Activated B cell treated with CpG ODN at 0.5 μM for 24 hours (primary cell): ENCODE results near the gene PRPF40B. TPM values are rescaled to one million over a fixed set of nuclear protein-coding genes. Genes with fewer than 3 reads are reported as not detected.
"Not testable (repeated sequence)": the region's sequence is repeated elsewhere in the genome, so short reads cannot be mapped to it uniquely, and the experiment has no call there.

ENCODE experiments used
- ATAC-seq: fragments of 200-7000 bp; cut with Tn5 transposase; one replicate; pipeline ENCODE4 v1.10.0; 2021; ENCODE audit warnings: low read depth, mild to moderate bottlenecking, moderate library complexity
- CTCF ChIA-PET: fragments of 350-600 bp; sonication (Branson Sonifier 250); formaldehyde crosslinking; loops from one replicate; lab custom pipeline; 2021; ENCODE audit warnings: antibody characterized with exemption; lab: Charles Lee
- POLR2A ChIA-PET: fragments of 350-600 bp; sonication (Branson Sonifier 250); formaldehyde crosslinking; loops from one replicate; lab custom pipeline; 2021; ENCODE audit warnings: antibody characterized with exemption; lab: Charles Lee
- DNase-seq: peaks from one replicate; pipeline ENCODE4 v3.0.0; 2022
- H3K27ac Mint-ChIP-seq: one replicate; pipeline ENCODE4 v1.8.0; 2020; ENCODE audit warnings: mixed read lengths
- H3K27me3 Mint-ChIP-seq: one replicate; pipeline ENCODE4 v1.8.0; 2021; ENCODE audit warnings: mixed read lengths
- H3K36me3 Mint-ChIP-seq: one replicate; pipeline ENCODE4 v1.8.0; 2021; ENCODE audit warnings: low read depth, mixed read lengths
- H3K4me1 Mint-ChIP-seq: one replicate; pipeline ENCODE4 v1.8.0; 2021; ENCODE audit warnings: mixed read lengths
- H3K4me3 Mint-ChIP-seq: one replicate; pipeline ENCODE4 v1.8.0; 2020; ENCODE audit warnings: mild to moderate bottlenecking, mixed read lengths
- H3K9me3 Mint-ChIP-seq: one replicate; pipeline ENCODE4 v1.8.0; 2020; ENCODE audit warnings: mixed read lengths
- intact Hi-C: fragments of 100-400 bp; cut with micrococcal nuclease; formaldehyde crosslinking; loops from one replicate; pipeline ENCODE4 v1.15.1; 2024
- total RNA-seq: library from RNA; stranded (reverse); gene quantifications from 2 replicates; pipeline ENCODE4 v1.2.3, GENCODE V29; 2022
- TF ChIP-seq, protein P1 (sequence below): fragments of 200-600 bp; IDR thresholded peaks from one replicate; pipeline ENCODE4 v1.8.0; 2022; ENCODE audit warnings: antibody characterized with exemption, mild to moderate bottlenecking

PRPF40B gene
- total RNA-seq, 1 donor from 2014 or later: 23.4 TPM

DNA sequence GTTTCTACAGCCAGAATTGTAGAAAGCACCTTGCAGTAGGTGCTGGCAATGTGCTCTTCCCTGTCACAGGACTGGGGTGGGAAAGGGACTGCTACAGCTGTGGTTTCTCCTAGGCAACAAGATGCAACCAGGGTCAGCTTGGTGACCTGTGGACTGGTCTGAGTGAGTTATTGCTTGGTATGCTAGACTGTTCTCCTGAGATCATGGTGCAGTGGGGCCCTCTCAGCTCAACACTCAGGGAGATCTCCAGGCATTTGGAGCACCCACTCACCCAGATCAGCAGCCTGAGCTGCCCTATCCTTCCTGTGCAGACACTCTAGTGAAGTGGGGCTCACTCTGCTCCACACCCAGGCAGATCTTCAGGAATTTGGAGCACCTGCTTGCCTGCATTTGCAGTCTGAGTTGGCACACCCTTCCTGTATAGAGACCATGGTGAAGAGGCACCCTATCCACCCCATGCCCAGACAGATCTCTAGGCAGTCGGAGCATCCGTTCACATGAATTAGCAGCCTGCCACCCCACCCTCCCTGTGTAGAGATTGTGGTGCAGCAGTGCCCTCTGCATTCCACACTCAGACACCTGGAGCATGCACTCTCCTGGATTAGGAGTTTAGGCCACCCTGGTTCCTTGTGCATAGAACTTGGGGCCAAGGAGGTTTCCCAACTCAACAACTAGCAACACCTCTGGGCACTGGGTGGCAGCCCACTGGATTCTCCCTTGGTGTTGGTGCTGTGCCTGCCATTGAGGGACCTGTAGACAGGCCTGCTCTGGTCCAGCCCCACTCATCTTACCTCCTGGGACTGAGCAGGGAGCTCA is 14.1 kb upstream of the PRPF40B start:
- TF ChIP-seq, protein P1, sequence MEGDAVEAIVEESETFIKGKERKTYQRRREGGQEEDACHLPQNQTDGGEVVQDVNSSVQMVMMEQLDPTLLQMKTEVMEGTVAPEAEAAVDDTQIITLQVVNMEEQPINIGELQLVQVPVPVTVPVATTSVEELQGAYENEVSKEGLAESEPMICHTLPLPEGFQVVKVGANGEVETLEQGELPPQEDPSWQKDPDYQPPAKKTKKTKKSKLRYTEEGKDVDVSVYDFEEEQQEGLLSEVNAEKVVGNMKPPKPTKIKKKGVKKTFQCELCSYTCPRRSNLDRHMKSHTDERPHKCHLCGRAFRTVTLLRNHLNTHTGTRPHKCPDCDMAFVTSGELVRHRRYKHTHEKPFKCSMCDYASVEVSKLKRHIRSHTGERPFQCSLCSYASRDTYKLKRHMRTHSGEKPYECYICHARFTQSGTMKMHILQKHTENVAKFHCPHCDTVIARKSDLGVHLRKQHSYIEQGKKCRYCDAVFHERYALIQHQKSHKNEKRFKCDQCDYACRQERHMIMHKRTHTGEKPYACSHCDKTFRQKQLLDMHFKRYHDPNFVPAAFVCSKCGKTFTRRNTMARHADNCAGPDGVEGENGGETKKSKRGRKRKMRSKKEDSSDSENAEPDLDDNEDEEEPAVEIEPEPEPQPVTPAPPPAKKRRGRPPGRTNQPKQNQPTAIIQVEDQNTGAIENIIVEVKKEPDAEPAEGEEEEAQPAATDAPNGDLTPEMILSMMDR: no peak
- ATAC-seq (no peak), DNase-seq (no peak)
- Mint-ChIP-seq H3K4me1 (no peaks in the 10 kb centered on the region), H3K4me3 (no peak overlapping the region), H3K36me3 (peaks cover 4% of the 10 kb centered on the region), H3K9me3 (peaks cover 2% of the 10 kb centered on the region), H3K27me3 (no peaks in the 10 kb centered on the region), H3K27ac (no peak overlapping the region)
- intact Hi-C loops: no loop called here
- CTCF ChIA-PET: no interaction called here
- POLR2A ChIA-PET: interaction anchor here (0.8 kb wide), 1 partner anchor 13 kb away, joined by 4 read pairs; no protein-coding TSS in a partner anchor

DNA sequence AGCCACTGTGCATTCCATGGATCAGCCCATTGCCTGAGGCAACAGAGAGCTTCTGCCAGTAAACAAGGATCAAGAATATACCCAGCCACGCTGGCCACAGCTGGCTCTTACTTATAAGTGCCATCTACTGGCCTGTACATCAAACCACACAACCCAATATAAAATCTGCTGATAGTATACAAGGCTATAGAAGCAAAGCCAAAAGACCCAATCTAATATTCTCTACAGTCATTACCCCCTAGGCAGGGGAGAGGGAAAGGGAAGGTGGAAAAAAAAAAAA is 13.5 kb upstream of the PRPF40B start:
- DNase-seq: no peak
- intact Hi-C loops: no loop called here
- H3K4me1 Mint-ChIP-seq: no peaks in the 10 kb centered on the region
- ChIA-PET CTCF (no interaction called here), POLR2A (interaction anchor here (0.8 kb wide), 1 partner anchor 12 kb away, joined by 4 read pairs; no protein-coding TSS in a partner anchor)
- H3K9me3 Mint-ChIP-seq: peaks cover 2% of the 10 kb centered on the region
- no peak for ATAC-seq
- no peak overlapping the region for H3K4me3 Mint-ChIP-seq
- no peaks in the 10 kb centered on the region for H3K27me3 Mint-ChIP-seq
- TF ChIP-seq, protein P1: no peak
- H3K27ac Mint-ChIP-seq: no peak overlapping the region
- peaks cover 4% of the 10 kb centered on the region for H3K36me3 Mint-ChIP-seq

DNA sequence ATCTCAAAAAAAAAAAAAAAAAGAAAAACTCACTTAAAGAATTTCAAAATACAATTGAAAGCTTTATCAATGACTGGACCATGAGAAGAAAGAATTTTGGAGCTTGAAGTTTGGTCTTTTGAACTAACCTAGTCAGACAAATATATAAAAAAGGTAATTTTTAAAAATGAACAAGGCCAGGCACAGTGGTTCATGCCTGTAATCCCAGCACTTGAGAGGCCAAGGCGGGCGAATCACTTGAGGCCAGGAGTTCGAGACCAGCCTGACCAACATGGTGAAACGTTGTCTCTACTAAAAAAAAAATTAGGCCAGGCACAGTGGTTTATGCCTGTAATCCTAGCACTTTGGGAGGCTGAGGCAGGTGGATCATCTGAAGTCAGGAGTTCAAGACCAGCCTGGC is 12.6 kb upstream of the PRPF40B start:
- H3K36me3 Mint-ChIP-seq, intact Hi-C loops, H3K27me3 Mint-ChIP-seq, DNase-seq, H3K9me3 Mint-ChIP-seq, H3K27ac Mint-ChIP-seq, H3K4me1 Mint-ChIP-seq, ATAC-seq, H3K4me3 Mint-ChIP-seq, CTCF ChIA-PET: not testable (repeated sequence)
- POLR2A ChIA-PET: interaction anchor here (0.6 kb wide), 1 partner anchor 139 kb away, joined by 3 read pairs; no protein-coding TSS in a partner anchor

DNA sequence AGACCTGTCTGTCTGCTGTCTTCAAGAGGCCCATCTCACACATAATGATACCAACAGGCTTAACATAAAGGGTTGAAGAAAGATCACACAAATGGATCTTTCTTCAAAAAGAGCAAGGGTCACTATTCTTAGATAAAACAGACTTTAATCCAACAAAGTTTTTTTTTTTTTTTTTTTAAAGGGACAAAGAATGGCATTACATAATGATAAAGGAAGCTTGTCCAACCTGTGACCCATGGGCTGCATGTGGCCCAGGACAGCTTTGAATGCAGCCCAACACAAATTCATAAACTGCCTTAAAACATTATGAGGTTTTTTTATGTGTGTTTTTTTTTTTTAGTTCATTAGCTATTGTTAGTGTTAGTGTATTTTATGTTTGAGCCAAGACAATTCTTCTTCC is 11.2 kb upstream of the PRPF40B start:
- Mint-ChIP-seq H3K4me1 (no peaks in the 10 kb centered on the region), H3K9me3 (peaks cover 2% of the 10 kb centered on the region), H3K4me3 (no peak overlapping the region), H3K27ac (no peak overlapping the region), H3K27me3 (peaks cover 2% of the 10 kb centered on the region), H3K36me3 (peaks cover 4% of the 10 kb centered on the region)
- intact Hi-C loops: no loop called here
- ATAC-seq (no peak), DNase-seq (no peak)
- TF ChIP-seq, protein P1: no peak
- POLR2A ChIA-PET: interaction anchor here (0.6 to 0.7 kb wide), 2 partner anchors 129 to 539 kb away, joined by 4 to 7 read pairs; no protein-coding TSS in a partner anchor
- CTCF ChIA-PET: no interaction called here

DNA sequence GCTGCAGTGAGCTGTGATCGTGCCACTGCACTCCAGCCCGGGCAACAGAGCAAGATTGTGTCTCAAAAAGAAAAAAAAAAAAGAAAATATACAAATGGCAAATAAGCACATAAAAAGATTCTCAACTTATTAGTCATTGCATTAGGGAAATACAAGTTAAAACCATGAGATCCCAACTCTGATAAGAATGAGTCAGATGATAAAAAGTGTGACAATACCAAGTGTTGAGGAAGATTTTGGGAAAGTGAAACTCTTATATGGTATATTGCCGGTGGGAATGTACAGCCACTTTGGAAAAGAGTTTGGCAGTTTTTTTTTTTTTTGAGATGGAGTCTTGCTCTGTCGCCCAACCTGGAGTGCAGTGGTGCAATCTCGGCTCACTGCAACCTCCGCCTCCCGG is 7.6 kb upstream of the PRPF40B start:
- intact Hi-C loops: no loop called here
- H3K9me3 Mint-ChIP-seq: no peaks in the 10 kb centered on the region
- H3K27ac Mint-ChIP-seq: no peak overlapping the region
- H3K4me3 Mint-ChIP-seq: no peak overlapping the region
- ChIA-PET POLR2A (interaction anchor here (0.6 kb wide), 1 partner anchor 441 kb away, joined by 4 read pairs; no protein-coding TSS in a partner anchor), CTCF (no interaction called here)
- ATAC-seq: no peak
- no peak for DNase-seq
- peaks cover 2% of the 10 kb centered on the region for H3K27me3 Mint-ChIP-seq
- TF ChIP-seq, protein P1: no peak
- H3K4me1 Mint-ChIP-seq: no peaks in the 10 kb centered on the region
- no peaks in the 10 kb centered on the region for H3K36me3 Mint-ChIP-seq
